Measurements from ENCODE around the gene POLR2F.
"Not testable (repeated sequence)": the region's sequence is repeated elsewhere in the genome, so short reads cannot be mapped to it uniquely, and the experiment has no call there.

Gene POLR2F

DNA sequence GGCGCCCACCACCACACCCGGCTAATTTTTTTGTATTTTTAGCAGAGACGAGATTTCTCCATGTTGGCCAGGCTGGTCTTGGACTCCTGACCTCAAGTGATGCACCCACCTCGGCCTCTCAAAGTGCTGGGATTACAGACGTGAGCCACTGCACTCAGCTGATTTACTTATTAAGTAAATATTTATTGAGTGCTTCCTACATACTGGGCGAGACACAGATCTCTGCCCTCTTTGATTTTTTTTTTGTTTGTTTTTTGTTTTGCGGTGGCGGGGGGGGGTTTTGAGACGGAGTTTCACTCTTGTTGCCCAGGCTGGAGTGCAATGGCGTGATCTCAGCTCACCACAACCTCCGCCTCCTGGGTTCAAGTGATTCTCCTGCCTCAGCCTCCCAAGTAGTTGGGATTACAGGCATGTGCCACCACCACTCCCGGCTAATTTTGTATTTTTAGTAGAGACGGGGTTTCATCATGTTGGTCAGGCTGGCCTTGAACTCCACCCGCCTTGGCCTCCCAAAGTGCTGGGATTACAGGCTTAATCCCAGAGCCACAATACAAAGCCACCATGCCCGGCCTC, 2.4 kb downstream of the POLR2F start:
- DNase-seq: not testable (repeated sequence)

DNA sequence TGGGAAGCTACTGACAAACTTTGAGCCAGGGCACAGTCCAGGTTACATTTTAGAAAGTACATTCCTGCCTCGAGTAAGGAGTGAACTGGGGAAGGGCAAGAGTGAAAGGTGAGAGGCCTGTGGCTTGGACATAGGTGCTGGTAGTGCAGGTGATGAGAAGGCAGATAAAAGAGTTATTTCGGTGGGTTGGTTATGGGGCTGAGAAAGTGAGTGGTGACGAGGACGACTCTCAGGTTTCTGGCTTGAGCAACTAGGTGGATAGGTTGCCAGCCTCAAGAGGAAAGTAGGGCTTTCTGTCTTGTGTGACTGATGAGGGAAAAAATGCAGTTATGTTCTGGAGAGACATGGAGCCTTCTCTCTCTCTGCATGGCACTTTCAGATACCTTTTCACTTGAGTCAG, 3.7 kb downstream of the POLR2F start:
- DNase-seq: no peak

DNA sequence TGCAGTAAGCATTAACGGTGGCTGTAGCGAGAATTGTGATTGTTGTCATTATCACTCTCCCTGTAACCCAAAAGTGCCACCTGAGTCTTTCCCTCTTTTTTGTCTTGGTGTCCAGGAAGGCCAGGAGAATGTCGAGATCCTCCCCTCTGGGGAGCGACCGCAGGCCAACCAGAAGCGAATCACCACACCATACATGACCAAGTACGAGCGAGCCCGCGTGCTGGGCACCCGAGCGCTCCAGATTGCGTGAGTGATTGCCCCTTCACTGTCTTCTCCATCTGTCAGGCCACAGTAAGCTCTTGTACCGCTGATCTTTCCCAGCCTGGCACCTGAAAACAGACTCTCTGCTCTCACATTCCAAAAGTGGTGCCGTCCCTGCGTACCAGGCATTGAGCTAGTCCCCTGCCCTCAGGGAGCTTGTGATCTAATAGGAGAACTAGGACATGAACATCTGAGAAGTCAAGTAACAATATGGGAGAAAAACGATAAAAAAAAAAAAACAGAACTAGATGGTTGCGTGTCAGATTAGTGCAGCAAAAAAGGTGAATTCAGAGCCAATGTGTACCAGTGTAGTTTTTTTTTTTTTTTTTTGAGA, 5.8 kb downstream of the POLR2F start:
- DNase-seq: no peak

DNA sequence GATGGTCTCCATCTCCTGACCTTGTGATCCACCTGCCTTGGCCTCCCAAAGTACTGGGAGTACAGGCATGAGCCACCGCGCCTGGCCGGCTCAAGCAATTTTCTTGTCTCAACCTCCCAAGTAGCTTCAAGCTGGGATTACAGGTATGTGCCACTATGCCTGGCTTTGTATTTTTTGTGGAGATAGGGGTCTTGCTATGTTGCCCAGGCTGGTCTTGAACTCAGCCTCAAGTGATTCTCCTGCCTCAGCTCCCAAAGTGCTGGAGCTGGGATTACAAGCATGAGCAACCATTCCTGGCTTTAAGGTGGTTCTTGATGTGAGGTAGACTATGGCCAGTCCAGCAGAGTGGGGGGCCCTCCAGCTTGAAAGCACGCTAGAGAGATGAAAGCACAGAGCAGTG, 7.6 kb downstream of the POLR2F start:
- no peak for DNase-seq

DNA sequence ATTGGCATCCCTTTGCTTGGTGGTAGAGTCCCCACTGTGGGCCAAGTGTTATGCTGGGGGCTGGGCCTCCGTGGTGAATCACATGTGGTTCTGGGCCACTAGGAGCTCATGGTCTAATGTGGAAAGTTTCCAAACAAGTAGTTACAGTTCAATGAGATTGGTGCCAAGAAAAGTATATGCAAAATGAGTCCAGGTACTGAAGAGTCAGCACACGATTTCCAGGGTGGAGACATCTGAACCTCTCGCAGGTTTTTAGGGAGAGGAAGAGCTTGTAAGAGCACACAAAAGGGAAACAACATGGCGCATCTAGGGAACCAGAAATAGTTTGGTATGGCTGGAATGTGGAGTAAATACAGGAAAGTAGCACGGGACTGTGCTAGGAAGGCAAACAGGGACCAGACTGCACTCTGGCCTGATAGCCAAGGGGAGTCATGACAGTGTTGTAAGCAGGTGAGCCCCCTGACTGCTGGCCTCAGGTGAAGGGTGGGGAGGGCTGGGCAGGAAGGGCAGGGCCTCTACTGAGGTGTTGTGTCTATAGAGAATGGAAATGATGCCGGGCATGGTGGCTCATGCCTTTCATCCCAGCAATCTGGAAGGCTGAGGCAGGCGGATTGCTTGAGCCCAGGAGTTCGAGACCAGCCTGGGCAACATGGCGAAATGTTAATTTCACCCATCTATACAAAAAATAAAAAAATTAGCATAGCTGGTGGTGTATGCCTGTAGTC, 12.6 kb downstream of the POLR2F start:
- DNase-seq: no peak

DNA sequence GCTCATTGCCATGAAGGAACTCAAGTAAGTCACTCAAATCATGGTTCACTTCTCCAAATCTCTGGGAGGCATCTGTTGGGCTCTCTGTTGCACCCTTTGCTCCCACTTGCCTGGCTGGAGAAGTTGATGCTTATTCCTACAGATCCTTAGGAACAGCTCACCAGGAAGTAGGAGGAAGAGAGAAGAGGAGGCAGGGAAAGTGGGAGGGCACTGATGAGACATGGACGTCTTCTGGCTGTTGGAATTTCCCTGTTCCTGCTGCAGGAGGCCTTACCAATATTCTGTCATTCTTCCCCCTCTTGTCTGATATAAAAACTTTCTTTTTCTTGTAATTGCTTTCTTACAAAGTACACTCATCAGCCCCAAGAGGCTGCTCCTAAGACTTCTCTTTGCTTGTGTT, 13.6 kb downstream of the POLR2F start:
- no peak for DNase-seq

DNA sequence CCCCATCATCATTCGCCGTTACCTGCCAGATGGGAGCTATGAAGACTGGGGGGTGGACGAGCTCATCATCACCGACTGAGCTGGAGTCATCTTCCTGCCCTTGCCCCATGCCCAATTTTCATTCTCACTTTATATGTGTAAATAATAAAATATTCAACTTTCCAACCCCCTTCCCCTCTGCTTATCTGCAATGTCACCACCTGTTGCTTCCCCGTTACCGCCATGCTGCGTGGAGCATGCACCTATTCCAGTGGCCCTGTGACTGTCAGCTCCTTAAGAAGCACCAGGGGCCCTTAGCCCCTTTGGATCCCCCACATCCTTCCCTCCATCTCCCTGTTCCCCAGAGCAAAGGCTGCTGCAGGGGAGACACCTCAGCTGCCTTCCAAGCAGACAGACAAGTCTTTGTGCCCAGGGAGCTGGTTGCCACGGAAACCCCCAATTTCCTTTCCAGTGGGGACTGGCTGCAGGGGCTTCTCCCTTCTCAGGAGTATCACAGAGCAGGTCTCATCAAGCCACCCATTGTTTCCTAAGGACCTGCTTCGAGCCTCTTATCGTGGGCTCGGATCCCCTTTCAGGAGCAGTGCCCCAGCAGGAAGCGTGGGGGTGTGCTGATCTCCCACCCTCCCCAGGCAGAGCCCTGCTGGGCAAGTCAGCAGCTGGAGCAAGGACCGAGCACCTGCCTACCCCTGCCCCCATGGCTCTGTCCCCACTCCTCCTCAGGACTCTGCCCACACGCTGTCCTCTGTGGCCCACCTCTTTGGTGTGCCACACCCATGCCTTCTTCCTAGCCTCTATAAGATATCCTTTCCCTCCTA, 14.3 kb downstream of the POLR2F start:
- DNase-seq: no peak

DNA sequence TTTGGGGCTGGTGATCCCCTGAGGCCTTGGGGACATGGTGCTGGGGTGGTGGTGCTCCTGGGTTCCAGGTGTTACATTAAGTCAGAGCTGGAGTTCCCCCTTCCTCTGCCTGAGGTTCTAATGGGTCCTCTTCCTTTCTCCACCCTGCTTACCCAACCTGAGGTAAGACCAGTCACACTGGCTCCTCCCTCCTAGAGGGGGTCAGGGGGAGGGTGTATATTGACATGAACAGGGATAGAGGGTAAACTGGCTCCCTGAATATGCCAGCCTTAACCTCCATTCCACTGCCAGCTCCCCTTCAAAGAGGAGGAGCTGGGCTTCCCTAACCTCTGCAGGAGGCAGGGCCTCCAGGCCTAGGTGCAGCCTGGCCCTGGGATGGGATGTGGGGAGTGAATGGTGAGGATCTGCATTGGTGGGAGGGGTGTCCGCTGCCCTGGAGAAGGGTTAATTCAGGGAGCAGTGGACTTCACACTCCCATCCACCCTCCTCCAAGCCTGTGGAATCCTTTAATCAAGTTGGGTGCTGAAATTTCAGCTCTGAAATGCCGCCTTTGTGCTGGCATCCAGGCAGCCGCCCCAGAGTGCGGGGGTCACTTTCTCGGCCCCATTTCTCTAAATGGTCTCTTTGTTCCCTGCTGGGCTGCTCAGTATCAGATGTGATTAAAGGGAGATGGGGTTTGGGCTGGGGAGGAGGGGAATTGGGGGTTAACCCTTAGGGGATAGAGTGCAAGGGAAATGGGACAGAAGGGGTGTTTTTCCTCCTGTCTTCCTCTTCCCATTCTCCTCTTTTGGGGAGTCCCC, 15.2 kb downstream of the POLR2F start:
- DNase-seq: no peak

DNA sequence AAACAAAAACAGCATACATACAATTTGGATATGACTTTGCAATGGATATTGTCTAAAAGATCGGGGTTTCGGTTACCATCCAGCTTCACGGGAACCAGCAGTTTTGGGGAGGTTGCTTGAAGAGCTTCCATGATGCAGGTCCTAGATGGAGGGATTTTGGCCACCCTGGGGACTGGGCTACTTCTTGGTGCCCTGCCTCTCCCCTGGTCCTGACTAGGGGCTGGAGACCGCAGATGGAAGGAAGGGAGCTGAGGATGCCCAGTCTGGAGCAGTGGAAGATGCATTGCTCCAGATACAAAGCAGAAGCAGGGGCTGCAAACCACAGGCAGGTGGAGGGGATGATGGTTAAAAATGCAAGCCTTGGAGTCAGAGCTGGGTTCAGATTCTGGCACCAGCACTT, 17.4 kb downstream of the POLR2F start:
- no peak for DNase-seq

DNA sequence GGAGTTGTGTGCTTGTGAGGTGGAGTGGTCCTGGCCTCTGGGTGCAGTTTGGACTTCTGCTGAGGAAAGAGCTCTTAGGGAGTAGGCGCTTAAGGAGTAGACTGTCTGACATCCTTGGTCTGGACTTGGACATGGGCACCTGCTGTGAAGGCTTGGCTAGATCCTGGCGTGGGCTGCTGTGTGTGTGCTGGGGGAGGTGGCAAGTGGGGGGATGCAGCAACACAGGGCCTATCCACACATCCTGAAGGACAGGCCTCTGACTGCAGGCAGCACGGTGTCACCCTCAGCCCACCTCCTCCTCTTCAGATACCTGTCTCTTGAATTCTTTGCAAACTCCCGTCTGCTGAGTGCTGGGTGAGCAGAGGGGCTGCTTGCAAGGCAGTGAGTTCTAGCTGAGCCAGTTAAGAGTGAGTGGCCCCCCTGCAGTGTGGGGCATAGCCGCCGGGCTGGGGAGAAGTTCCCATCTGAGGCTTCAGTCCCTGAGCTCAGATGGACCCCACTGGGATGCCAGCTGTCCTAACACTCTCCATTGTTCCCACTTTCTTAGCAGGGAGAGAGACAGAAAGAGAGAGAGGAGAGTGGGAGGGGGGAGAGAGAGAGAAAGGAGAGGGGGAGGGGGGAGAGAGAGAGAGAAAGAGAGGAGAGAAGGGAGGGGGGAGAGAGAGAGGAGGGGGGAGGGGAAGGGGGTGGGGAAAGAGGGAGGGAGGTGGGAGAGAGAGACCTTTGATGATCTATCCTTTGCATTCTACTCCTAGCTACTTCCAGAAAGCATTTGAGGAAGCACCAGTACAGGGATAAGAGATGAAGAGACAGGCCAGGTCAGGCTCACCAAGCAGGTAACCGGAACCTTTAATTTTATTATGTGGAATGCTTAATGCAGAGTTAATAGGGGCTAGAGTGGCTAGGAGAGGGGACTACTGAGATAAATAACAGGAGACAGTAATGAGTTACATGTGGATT, 18.3 kb downstream of the POLR2F start:
- no peak for DNase-seq

DNA sequence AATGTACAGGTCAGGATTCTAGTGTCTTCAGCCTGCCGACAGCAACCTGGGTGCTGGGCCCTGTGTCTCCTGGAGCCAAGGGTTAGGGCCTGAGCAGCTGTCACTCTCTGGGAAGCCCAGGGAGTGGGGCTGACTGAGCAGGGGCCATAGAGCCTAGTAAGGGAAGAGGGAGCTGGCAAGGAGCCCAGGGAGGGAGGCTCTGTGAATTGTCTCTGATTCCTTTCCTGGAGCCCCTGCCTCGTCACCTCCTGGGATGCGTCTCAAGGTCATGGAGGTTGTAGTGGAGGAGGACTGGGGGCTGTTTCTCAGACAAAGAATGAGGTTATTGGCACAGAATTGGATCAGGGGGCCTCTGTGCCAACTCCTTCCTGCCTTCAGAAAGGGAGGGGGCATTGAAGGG, 19.0 kb downstream of the POLR2F start:
- no peak for DNase-seq

DNA sequence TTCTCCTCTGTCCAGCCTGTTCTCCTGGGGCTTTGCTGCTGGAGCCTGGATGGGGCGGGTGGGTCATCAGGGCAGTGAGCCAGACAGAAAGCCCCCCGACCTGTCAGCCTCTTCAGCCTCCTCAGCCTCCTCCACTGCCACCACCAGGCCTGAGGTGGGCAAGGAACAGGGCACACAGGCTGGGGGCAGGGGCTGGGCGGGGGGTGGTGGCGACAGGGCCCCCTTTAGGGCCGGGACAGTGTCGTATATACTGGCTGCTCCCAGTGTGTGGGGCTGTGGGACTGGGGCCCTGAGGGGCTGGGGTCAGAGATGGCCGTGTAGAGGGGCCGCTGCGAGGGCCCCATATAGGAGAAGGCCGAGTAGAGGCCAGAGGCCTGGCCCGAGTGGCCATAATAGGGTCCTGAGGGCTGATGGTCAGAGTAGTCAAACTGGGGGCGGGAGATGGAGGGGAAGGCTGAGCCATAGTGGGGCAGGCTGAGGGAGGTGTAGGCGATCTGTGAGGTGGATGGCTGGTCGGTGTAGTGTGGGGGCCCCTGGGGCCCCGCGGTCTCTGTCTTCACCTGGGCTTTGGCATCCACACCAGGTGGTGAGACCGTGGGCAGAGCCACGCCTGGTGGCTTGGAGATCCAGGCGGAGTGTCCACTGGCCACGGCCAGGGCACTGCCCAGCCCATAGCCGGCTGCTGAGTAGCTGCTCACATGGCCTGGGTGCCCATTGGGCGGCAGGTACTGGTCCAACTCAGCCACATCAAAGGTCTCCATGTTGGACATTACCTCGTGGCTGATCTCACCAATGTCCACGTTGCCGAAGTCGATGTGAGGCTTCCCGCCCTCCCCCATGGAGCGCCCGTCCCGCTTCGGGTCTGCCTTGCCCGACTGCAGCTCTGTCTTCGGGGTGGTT, 20.0 kb downstream of the POLR2F start:
- DNase-seq: no peak

DNA sequence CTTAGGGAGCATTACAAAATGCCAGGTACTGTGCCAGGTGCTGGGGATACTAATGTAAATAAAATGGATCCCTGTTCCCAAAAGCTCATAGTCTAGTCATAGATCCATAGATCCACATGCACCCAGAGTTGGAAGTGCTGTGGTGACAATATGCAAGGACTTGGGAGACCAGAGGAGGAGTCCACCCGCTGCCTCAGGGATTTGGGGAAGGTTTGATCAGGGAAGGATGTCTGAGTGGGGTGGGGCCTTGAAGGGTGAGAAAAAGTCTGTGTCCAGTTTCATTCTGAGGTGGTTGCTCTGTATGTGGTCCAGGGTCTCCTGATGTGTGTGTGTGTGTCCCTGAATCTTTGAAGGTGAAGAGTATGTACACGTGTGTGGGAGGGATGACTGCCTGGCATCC, 21.7 kb downstream of the POLR2F start:
- no peak for DNase-seq

DNA sequence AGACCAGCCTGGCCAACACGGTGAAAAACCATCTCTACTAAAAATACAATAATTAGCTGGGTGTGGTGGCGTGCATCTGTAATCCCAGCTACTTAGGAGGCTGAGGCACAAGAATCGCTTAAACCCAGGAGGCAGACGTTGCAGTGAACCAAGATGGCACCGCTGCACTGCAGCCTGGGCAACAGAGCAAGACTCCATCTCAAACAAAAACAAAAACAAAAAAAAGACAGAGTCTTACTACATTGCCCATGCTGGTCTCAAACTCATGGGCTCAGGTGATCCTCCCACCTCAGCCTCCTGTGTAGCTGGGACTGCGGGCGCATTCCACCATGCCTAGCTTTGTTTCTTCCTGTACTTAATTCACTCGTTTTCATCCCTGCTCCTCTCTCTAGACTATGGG, 22.5 kb downstream of the POLR2F start:
- not testable (repeated sequence) for DNase-seq

DNA sequence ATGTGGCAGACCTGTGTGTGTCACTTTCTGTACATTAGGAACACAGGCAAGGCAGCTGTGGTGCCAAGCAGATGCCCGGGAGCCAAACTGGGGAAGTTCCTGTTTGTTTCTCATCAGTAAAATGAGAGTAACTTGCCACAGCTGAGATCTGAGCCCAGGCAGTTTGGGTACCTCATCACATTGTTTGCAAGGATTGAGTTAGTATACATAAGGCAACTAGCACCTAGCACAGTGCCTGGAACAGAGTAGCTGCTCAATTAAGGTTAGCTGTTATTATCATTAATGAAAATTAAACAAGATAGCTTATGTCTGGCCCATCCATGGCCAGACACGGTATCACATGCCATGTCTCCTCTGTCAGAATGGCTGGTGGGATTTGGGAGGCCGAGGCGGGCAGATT, 23.0 kb downstream of the POLR2F start:
- no peak for DNase-seq

DNA sequence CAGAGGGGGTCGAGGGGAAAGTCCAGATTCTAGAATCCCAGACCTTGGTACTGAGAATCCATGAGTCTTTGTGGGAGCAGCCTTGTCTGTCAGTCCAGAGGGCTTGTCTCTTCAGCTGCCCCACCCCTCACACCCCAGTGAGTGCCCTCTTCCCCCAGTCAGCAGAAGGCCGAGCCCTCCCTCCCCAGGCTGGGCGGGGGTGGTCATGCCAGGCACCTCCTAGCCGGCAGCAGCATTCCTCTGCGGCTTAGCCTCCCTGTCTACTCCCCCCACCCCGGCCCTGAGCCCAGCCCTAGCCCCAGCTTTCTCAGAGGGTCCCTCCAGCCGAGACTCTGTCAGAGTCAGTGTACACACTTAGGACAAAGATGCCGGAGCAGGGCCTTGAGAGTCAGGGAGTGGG, 26.3 kb downstream of the POLR2F start:
- DNase-seq: no peak

DNA sequence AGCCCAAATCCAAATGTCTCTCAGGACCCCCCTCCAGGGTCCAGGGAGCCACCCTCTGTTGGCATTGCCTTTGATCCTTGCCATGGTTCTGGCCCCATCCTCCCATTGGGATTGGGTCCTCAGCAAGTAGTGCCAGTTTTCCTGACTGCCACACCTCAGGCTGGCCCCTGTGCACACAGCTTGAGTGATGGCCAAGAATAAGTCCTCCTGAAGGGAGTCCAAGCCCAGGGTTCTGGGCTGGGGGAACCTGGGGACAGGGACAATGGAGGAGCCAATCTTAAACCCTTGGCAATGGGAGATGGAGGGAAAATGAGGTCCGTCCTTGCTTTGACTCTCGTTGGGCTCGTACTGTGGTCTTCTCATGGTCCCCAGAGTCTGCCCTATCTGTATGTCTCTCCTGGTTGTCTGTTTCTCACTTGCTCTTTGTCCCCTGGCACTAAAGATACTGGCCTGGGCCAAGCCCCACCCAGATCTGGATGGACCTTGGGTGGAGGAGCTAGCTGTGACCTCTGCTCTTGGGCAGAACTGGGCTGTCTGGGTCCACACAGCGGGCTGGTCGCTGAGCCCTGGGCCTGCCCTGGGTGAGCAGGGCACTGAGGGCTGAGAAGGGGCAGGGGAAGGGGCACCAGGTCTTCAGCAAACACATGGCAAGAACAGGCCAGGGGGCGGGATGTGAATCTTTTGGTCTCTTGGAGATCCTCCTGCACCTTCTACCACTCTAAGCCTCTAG, 27.9 kb downstream of the POLR2F start:
- no peak for DNase-seq

DNA sequence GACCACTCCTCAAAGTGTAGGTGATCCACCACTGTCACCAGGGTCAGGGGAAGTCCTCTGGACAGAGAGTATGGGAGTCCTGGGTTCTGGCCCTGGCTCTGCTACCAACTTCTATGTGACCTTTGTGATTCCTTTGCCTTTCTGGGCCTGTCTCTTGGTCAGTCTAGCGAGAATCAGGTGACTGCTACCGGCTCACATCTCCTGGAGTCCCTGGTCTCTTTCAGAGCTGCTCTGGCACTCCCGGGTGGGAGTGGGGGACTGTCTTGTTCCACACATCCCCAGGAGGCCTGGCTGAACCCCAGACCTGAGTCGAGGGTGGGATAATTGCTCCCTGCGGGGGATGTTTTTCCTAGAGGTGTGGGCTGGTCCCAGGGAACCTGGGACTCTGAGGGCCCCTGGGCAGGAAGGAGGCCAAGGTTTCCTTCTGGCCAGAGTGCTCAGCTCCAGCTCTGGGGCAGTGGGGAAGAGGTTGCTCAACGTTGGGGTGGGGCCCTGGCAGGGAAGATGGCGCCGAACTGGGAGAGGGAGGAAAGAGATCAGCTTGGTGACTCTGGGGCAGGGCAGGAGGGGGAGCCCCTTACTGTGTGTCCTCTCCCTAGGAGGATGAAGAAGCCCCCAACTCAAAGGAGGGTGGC, 28.8 kb downstream of the POLR2F start:
- no peak for DNase-seq

Measured in CD4-positive, alpha-beta T cell treated with Interleukin-12 subunit alpha and Interleukin-12 subunit beta, for 1 hour (primary cell).